UCSD-AML1 (cell line): ENCODE data around the gene CAP1.
"Not testable (repeated sequence)": the region's sequence is repeated elsewhere in the genome, so short reads cannot be mapped to it uniquely, and the experiment has no call there.

ENCODE experiments used
- DNase-seq: peaks from one replicate; lab custom pipeline; 2025; ENCODE audit not compliant: unreplicated experiment; lab: John Stamatoyannopoulos, UW

CAP1 gene

DNA sequence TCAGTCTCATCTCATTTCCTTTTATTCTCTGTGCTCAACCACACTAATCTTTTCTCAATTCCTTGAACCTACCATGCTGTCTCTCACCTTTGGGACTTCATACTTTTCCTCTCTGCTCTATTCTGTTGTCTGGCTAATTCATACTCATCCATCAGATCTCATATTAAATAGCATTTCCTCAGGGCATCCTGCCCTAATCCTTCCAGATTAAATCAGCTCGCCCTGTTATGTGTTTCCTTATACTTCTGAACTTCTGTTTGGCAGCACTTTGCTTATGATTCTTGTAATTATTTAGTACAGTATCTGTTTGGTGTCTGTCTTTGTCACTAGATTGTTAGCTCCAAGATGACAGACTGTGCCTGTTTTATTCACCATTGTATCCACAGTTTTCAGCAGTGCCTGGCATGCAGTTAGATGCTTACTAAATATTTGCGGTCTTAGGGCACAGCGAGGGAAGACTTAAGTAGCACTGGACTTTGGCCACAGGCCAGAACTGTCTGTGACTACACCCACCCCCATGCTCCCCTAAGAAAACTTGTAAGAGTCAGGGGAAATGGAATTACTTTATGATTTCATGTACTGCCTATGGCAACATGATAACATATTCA is 9.9 kb upstream of the CAP1 start:
- no peak for DNase-seq

DNA sequence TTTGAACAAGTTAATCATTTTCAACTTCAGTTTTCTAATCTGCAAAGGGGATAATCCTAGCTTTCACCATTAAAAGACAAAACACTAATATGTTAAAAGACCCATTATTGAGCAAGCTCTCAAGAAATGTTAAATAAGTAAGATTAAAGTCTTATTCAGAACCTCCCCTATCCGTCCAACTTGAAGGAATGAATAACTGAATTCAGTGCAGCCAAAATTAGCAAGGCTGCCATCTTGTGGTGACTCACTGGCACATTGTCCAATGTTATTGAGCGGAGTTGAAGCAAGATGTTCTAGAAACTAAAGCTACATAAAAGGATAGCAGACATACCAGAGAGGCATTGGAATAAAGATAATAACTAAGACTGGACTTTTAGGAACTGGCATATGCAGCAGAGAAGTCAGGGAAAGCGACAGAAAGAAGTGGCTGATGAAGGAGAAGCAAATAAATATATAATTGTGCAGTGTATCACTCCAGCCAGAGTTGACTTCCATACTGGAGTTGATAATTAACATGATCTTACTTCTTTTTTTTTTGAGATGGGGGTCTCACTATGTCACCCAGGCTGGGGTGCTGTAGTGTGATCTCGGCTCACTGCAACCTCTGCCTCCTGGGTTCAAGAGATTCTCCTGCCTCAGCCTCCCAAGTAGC is 8.2 kb upstream of the CAP1 start:
- DNase-seq: peak; percentile 26

DNA sequence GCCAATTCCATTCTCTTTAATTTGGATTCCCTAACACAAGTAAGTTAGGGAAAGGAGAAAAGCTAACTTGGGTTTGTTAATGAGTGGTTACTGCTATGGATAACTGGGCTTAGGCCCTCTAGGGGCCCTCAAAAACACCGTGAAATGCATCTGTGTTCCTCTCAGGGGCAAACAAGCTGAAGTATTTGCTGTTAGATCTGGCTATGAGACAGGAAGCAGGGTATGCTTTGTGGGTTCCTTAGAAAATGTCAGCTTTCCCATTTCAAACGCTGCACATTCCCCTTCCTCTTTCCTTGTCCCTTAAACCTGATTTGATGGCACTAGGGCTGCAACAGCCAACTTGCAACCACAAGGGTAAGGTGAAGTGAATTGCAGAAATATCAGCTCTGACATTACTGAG is 5.7 kb upstream of the CAP1 start:
- DNase-seq: no peak

DNA sequence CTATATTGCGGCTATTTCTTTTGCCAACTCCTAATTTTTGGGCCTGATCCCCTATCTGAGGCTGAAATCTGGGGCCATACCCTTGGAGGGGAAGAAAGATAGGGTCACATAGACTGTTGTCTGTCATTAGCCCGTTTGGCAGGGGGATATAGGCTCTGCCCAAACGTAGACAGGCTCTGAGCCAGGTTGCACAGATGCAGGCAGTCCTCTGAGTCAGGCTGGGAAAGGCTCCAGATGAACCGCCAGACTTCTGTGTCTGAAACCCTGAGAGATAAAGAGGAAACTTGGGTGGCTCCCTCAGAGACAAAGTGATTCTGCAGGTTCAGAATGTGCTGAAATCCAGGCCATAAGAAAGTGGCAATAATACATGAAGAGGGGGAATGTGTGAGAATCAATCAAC is 4.0 kb upstream of the CAP1 start:
- DNase-seq: no peak

DNA sequence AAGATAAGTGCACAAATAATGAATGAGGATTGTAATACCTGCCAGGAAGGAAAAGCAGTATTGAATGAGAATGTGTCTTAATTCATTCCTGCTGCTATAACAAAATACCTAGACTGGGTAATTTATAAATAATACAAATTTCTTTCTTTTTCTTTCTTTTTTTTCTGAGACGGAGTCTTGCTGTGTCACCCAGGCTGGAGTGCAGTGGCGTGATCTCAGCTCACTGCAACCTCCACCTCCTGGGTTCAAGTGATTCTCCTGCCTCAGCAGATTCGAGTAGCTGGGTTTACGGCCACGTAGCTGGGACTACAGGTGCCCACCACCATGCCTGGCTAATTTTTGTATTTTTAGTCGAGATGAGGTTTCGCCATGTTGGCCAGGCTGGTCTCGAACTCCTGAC is 3.3 kb upstream of the CAP1 start:
- DNase-seq: not testable (repeated sequence)

DNA sequence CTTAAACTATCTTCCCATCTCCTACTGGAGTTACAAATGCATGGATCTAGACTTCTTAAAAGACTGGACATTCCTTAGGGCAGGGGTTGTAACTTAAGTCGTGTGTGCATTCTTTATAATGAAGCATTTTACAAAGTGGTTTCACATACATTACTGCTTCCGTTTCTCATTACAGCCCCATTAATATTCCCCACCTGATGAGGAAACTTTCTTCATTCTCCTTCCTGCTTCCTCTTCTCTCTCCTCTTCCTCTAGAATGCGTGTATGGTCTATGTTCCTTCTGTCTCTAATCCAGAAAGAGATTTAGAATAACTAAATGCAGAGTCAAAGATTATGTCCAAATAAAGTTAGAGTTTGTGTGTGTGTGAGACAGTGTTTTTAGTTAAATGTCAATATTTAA is 1.8 kb upstream of the CAP1 start:
- no peak for DNase-seq

DNA sequence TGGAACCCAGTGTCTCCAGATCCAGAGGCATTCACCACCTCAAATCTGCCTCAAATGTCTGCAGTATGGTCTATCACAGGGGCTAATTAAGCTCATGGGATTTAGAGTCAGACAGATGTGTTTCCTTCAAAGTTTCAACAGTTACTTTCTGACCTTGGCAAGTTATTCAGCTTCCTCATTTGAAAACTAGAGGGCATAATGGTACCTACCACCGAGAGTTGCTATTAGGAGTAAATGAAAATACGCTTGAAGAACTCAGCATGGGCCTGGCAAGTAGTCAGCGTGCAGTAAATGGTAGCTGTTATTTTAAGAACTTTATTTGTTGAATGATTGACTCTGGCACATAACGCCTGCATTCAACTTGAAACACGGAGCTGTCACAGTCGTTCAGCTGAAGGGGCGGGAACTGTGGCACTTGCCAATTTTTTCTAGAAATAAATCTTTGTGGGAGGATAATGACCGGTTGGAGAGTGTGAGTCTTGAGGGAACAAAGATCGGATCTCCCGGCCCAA is 1.2 kb upstream of the CAP1 start:
- no peak for DNase-seq

DNA sequence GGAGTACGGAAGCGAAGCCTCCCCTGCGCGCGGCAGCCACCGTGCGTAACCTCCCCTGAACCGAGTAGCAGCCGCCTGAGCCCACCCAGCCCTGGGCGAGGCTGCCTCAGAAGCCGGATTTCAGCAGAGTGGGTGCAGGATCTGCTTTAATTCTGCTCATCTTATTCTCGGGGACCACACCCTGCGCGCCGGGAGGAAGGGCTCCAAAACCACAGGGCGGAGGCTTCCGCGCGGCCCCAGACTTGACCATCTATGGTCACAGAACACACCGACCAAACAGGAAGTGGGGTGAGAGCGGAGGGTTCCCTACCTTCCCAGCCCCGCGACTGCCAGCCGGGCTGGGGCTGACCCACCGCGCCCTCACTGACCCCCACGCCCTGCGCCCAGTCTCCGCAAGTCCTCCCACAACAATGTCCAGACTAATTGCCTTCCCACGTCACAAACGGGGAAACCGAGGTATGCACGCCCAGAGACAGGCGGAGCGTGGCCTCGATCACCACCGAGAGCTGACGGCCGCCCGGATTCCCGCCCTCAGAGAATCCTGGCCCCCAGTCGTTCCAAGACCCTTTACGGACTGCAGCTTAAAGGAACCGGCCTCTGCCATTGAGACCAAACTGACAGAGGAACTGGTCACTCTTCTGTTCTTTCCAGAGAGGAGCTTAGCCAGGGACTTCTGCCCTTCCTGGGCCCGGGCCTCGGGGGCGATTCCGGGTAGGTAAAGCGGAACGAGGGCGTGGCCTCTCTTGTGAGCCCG is 595 bp upstream of the CAP1 start:
- DNase-seq: peak; percentile 84

DNA sequence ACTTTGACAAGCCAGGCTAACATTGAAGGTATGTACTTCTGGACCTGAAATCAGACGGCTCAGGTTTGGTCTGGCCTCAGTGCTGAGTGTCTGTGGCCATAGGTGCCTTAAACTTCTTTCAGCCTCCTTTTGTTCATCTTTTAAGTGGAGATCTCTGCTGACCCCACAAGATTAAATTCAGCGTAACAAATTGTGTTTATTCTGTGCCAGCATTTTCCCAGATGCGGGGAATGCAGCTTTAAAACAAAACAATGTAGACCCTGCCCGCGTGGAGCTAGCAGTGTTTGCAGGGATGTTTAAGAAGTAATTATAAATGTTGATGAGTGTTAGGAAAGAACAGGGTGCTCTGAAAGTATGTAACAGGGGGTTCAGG is 923 bp downstream of the CAP1 start:
- DNase-seq: no peak

DNA sequence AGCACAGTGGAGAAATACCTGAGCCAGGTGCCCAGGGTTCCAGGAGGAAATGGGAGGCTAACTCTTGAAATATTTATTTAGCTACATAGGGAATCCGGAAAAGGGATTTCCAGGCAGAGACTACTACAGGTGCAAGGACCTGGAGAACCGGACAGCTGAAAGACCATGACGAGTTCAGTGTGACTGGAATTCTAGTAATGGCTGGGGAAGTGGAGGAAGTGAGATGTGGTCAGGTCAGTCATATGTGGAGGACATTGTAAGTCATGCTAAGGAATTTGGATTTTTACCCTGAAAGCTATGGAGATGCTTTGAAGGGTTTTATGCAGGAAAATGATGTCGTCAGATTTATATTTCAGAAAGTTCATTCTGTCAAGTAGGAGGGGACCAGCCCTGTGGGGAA is 1.8 kb downstream of the CAP1 start:
- DNase-seq: no peak

DNA sequence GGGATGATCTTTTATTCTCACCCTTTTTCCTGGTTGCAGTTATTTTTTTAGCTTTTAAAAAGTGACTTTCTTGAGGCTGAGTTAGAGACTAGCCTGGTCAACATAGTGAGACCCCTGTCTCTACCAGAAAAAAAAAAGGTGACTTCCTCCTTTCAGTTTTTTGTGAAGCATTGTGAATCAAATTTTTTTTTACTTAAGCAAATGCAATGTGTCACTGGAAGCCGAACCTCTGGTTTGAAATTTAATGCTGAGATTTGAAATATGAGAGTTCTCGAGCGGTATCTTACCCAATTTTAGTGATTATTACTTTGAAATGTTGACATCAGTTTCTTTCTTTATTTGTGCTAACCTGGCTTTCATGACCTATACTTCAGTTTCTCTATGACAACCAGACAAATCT is 3.6 kb downstream of the CAP1 start:
- DNase-seq: no peak

DNA sequence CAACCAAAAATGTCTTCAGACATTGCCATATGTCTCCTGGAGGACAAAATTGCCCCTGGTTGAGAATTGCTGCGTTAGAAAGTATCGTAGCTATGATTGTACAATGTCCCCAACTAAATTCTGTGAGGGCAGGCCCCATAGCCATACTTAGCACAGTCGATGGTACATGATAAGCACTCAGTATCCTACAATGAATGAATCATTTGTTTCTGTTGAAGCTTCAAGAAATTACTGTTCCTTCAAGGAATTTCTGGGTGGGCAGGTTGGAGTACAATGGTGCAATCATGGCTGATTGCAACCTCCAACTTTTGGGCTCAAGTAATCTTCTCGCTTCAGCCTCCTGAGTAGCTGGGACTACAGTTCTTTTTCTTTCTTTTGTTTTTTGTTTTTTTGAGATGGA is 4.7 kb downstream of the CAP1 start:
- DNase-seq: no peak

DNA sequence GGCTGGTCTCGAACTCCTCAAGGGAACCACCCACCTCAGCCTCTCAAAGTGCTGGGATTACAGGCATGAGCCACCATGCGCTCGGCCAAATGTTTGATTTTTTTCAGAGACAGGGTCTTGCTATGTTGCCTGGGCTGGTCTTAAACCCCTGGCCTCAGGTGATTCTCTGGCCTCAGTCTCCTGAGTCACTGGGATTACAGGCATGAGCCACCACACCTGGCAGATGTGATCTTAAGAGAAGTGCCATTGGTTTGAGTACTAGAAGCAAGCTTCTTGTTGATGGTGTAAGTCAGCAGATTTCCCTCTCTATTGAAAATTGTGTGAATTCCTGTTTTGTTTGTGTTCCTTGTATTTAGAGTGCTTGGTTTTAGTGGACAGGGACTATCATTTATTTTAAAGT is 5.2 kb downstream of the CAP1 start:
- DNase-seq: no peak

DNA sequence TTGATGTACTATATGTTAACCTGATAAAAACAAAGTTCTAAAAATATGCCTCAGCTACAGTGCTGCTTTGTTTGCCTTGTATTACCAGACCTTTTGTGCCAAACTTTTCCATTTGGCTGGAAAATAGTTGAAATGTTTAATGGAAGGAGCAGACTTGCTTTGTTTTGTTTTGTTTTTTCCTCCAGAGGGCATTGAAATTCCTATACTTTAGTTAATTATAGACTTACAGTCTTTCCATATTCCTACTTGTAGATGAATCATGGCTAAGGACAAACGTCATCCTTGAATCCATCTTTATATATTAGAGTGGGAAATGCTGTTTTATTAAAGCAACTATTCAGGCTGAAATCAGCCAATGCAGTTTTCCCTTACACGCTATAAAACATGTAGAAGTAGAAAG is 6.7 kb downstream of the CAP1 start:
- DNase-seq: no peak

DNA sequence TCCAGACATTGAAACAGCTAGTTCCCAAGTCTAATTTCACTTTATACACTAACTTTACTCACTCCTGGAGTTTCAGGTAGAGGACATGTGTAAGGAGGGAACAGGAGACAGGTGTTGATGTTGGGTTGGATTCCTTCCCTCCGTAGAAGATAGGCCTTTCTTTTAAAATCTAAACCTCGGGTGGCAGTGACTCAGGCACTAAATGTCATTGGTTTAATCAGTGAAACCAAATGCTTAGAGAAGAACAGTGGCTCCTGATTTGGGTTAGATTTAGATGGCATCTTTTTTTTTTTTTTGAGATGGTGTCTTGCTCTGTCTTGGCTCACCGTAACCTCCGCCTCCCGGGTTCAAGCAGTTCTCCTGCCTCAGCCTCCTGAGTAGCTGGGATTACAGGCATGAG is 7.2 kb downstream of the CAP1 start:
- no peak for DNase-seq

DNA sequence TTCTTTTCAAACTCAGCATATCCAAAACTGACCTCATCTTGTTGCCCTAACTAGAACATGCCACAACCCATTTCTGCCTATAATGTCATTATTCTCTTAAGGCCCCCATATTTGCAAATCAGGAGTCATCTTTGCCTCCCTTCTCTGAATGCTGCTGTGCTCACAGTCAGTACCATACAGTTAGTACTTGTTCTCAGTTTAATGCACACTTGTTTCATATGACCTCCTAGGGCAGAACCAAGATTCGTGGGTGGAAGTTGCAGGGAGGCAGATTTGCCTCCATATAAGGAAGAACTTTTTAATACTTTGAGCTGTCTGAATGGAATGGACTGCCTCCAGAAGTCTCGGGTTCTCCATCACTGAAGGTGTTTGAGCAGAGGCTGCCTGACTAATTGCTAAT is 9.2 kb downstream of the CAP1 start:
- no peak for DNase-seq

DNA sequence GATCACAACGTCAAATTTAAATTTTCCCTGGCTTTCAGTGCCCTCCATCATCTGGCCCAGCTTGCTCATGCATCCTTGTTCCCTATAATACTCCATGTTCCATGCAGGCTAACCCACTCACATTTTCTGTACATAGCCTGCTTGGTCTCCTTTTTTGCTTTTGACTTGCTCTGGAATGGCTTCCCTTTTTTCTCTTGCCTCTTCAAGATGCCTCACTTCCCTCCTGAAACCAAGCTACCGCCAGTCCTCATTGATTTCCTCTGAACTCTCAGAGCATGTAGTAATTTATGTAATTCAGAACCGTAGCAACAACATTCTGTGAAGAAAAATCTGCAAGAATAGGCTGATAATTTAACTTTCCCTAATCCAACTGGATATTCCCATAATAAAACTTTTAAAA is 10.3 kb downstream of the CAP1 start:
- no peak for DNase-seq

DNA sequence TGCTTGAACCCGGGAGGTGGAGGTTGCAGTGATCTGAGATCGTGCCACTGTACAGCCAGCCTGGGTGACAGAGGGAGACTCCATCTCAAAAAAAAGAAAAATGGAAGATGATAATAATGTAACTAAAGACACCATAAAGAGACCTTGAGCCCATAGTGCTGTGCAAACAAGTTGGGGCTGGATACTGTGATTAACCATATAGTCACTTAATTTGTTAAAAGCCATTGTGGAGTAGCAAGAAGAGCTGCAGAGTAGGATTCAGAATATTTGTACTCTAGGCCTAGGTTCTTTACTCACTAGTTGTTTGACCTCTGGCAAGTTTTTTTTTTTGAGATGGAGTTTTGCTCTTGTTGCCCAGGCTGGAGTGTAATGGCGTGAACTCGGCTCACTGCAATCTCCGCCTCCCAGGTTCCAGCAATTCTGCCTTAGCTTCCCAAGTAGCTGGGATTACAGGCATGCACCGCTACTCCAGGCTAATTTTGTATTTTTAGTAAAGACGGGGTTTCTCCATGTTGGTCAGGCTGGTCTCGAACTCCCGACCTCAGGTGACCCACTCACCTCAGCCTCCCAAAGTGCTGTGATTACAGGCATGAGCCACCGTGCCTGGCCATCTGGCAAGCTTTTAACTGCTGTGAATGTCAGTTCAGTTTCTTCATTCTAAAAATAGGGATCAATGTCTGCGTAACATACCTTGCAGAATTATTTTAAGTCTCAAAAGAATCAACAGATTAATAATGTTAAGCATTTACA is 12.8 kb downstream of the CAP1 start:
- no peak for DNase-seq

DNA sequence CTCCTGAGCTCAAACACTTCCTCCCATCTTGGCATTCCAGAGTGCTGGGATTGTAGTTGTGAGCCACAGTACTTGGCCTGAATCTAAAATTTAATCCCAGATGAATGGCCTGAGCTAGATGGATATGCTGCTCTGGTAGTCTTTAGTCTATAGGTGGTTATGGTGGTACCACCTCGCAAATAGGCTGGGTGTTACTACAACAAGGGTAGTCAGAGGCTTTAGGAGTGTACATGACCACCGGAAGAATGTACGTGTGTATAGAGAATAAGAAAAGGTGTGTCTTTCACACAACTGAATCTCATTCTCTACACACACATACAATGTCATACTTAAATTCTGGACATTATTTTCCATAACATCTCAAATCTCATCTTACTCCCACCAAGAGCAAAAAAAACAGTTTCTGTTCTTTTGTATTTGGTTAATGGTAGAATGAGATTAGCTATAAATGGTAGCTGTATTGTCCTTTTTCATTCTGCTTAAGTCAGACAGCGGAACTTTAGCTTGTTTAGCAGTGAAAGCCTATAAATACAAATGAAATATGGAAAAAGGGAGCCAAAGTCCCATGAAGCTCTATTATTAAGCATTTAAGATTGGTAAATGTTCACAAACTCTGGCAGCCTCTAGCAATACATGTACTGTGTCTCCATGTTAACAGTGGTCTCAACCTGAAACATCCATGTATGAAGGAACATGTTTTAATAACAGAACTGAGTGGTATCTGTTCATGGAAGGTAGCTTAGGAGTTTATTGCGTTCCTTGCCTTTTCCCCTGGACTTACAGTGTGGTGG is 16.2 kb downstream of the CAP1 start:
- DNase-seq: no peak

DNA sequence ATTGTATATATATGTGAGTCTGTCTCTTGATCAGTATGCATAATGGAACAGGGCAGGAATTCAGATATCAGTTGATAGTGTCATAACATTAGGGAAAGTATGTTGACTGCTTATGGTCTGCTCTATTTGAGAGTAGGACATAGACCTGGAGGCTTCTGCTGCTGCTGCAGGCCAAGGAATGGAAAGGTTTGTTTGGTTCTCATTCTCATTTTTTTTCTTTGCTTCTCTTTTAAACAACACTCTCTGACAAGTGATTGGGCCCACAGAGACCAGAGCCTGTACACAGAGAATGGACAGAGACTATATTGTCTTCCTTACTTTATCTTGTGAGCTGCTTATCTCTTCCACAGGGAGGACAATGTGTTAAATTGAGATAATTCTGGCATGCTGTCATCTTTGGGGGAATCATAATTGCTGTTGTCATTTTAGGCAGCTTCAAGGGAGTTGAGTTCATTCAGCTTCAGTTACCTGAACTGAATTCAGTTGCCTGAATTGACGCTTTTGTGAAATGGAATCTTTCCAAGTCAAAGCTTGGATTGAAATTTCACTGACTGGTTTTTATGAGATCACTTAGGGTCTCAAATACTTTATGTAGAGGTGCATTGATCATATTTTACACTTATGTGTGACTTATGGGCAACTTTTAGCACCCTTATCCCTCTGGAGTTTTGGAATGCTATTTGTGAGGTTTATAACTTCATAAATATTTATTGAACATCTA is 16.9 kb downstream of the CAP1 start:
- no peak for DNase-seq
